Stimulated activated CD8-positive, alpha-beta memory T cell treated with anti-CD3 and anti-CD28 coated beads, Interleukin-15, amount 100 ng/mL, for 1 hour (primary cell): ENCODE data around the gene SHROOM4.

Experiments
- DNase-seq: peaks from one replicate; pipeline ENCODE4 v3.0.0-alpha.2; 2020; ENCODE audit warnings: low read depth

Gene SHROOM4

GRCh38 chrX:50780144-50780543 is 33.9 kb downstream of the SHROOM4 start:
- DNase-seq = no peak

GRCh38 chrX:50779694-50780093 is 34.3 kb downstream of the SHROOM4 start:
- DNase-seq = no peak

GRCh38 chrX:50778272-50778671 is 35.7 kb downstream of the SHROOM4 start:
- no peak for DNase-seq

DNA sequence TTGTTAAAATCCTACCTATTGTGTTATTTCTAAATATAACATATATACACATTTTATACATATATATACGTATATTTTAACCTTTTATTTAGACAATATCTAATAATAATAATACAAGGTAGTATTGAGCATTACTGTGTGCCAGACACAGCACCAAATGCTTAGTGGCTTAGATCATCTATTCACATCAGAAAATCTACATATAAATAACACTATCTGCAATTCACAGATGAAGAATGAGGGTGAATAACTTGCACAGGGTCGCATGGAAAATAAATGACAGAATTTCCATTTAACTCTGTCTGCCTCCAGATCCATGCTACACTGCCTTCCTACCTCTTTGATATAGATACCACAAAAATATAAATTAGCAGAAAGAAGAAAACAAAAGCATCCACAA is 37.7 kb downstream of the SHROOM4 start:
- DNase-seq = no peak

DNA sequence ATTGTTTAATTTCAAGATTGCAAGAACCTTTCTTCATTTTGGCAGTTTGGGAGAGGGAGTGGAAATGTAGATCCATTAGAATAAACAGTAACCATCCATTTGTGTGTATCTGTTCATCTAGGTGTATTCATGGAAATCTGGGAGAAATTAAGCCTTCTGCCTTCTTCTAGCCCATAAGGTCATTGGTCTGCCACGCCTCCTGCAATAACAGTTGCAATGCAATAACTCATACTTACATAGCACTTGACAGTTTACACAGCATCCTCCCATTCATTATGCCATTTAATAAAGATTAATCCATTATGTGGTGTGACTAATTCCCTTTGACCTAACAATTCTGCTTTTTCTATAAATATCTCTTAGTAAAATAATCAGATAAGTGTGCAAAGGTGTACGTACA is 42.6 kb downstream of the SHROOM4 start:
- no peak for DNase-seq

DNA sequence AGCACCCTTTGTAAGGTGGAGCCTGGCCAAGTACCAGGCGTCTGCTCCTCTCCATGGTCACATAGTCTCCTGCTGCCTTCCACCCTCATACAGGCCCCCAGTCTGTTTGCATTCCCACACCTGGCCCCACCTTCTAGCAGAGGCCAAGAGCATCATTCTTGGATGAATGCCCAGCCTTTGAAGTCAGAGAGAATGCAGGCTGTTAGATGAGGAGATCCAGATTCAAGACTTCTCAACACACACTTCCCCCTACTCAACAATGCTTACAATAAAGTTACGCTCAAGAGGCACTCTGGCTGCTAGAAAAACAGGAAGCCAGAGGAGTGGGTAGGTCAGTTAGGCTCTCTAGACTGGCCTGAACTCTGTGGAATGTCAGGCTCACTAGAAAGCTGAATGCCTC is 43.3 kb downstream of the SHROOM4 start:
- DNase-seq = no peak

DNA sequence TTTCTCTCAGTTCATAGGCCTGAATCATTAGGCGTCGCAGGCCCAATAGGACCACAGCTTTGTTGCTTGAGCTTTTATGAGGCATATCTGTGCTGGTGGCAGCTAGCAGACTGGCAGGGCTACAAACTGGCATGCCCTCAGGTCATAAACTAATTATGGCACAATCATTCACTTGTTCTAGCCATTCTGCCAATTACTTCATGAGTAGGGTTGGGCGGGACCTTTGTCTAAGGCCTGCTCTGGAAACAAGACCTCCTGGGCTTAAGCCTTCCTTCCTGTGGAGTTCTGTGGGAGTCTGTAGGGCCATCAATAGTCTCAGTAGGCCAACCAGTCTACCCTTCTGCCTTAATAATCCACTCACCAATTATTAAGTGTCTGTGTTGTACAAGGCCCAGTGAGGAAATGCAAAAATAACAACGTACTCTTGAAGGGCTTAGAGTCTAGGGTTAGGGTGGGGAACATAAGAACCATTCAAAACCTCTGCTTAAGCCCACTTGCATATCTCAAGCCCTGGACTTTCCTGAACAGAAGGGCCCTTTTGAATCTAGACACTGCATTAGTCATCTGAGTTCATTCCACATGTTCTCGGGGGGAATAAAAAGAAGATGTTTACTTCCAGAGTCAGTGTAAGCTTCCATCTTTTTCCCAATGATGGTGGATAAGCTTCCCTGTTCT is 44.5 kb downstream of the SHROOM4 start:
- no peak for DNase-seq

- no peak for DNase-seq
These were observed 45.2 kb downstream of the SHROOM4 start for GRCh38 chrX:50768801-50769200.

DNA sequence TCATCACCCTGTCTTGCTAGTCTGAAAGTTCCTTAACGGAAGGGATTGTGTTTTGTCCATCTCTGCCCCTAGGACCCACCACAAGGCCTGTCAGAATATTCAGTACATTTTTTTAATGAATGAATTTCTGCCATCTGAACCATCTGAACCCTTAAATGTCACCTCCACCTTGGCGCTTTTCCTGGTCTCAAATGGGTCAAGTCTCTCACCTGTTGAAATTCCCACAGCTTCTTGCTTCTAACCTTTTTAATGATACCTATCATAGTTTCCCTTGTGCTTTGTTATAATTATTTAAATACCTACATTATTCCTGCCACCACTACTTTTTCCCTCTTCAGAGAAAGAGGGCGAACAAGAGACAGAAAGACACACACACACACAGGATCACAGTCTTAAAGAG is 48.0 kb downstream of the SHROOM4 start:
- no peak for DNase-seq

GRCh38 chrX:50762578-50762977 is 51.4 kb downstream of the SHROOM4 start:
- DNase-seq = no peak

DNA sequence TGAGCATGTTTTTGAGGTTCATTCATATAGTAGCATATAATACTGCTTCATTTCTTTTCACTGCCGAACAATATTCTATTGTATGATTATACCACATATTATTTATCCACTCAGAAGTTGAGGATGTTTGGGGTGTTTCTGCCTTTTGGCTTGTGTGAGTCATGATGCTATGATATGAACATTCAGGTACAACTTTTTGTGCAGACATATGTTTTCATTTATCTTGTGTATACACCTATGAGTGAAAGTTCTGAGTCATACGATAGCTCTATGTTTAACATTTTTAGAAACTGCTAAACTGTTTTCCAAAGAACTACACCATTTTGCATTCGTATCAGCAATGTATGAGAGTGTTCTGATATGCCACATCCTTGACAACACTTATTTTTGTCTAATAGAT is 57.7 kb downstream of the SHROOM4 start:
- DNase-seq = no peak

GRCh38 chrX:50751091-50751490 is 62.9 kb downstream of the SHROOM4 start:
- DNase-seq = no peak

DNA sequence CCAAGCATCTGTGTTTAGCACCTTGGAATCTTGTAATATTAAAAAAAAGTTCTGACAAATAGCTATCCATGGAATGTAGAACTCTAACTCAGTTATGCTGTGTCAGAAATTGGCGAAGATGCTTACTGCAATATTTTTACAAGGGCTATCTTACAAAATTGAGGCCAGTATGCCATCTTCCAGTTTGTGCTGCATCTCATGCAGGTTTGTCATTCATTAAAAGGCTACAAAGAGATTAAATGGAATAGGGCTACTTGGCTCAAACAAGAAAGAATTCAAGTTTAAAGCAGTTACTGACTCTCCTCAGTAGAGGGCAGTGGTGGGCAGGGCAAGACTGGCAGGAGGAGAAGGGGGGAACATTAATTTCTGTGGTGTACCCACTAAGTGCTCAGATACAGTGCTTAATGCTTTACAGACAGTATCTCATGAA is 66.5 kb downstream of the SHROOM4 start:
- DNase-seq = no peak

- DNase-seq = no peak
These were observed 77.3 kb downstream of the SHROOM4 start for GRCh38 chrX:50736656-50737055.

DNA sequence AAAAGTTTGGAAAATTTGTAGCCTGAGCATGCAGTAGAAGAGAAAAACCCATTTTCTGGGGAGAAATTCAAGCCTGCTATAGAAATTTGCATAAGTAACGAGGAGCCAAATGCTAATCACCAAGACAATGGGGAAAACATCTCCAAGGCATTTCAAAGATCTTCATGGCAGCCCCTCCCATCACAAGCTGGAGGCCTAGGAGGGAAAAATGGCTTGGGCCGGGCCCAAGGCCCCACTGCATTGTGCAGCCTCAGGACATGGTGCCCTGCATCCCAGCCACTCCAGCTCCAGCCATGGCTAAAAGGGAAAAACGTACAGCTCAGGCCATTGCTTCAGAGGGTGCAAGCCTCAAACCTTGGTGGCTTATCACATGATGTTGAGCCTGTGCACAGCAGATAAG is 87.7 kb downstream of the SHROOM4 start:
- DNase-seq = no peak

DNA sequence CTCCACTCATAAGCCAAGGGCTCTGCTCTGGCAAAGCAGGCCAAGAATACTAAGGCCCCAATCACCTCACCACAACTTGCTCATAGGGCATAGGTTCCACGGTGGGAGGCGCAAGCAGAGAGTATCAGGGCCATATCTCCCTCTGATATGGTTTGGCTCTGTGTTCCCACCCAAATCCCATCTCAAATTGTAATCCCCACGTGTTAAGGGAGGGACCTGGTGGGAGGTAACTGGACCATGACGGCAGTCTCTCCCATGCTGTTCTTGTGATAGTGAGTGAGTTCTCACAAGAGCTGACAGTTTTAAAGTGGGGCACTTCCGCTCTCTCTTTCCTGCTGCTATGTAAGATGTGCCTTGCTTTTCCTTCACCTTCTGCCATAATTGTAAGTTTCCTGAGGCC is 88.7 kb downstream of the SHROOM4 start:
- no peak for DNase-seq

DNA sequence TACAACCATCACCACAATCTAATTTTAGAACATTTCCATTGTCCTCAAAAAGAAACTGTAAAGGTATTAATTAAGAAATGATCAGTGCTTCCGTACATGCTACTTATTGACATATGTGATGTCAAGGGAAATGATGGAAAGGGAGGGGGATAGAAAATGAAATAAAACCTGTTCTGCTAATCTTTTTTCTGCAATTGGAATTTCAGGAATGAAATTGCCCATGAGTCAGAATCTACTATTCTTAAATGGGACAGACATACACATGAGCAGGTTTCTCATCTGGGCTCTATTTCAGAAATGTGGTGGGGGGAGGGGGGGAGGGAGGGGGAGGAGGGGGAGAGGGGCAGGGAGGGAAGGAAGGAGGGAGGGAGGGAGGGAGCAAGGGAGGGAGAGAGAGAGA is 91.0 kb downstream of the SHROOM4 start:
- DNase-seq = no peak

GRCh38 chrX:50721764-50722521 is 92.1 kb downstream of the SHROOM4 start:
- no peak for DNase-seq

DNA sequence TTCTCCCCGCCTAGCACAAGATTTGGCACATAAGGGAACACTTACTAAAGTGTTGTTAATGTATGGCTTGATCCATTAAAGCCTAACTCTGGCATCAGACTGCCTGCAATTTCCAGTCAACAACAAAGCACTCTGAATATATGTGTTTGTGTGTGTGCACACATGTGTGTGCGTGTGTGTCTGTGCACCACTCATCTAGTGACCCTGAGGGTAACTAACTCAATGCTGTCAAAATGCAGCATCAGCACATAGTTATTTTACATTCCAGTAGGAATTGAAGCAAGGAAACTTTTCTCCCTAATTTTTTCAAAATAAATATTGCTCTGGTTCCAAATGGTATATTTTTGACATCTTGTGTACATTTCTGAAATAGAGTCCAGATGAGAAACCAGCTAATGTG is 94.4 kb downstream of the SHROOM4 start:
- DNase-seq = no peak

GRCh38 chrX:50718776-50719175 is 95.2 kb downstream of the SHROOM4 start:
- DNase-seq = no peak

- no peak for DNase-seq
These were observed 97.3 kb downstream of the SHROOM4 start for GRCh38 chrX:50716706-50717105.

GRCh38 chrX:50712777-50713176 is 101.2 kb downstream of the SHROOM4 start:
- no peak for DNase-seq

GRCh38 chrX:50711907-50712306 is 102.1 kb downstream of the SHROOM4 start:
- no peak for DNase-seq
